ENCODE results near the gene LRRC10B. TPM values are rescaled to one million over a fixed set of nuclear protein-coding genes. Genes with fewer than 3 reads are reported as not detected.

The LRRC10B gene
- total RNA-seq, 1 experiment from 2014 or later = 0.39 TPM

GRCh38 chr11:61551634-61552033, 43.1 kb downstream of the LRRC10B start:
- H4K20me1 ChIP-seq (ENCODE audit: control insufficient read depth, insufficient read depth, insufficient read length) = no peaks in the 10 kb centered on the region
- WGBS (ENCODE audit: extremely low coverage, insufficient read length, low lambda C conversion rate) = no CpG with 5 or more reads among the region's 12 CpGs
- Mint-ChIP-seq H3K9me3 (no peaks in the 10 kb centered on the region), H3K27ac (0 out of 7 replicates have a peak overlapping the region, but pooled peaks of 1 of the 3 experiments have one; percentile 40), H3K4me3 (no peak overlapping the region), H3K4me1 (peaks cover 27 to 69% of the 10 kb centered on the region in 2 experiments), H3K36me3 (ENCODE audit: insufficient read depth in 1 of 3, low read depth in 3 of 3) (no peaks in the 10 kb centered on the region; a peak in 1 of 7 replicates), H3K27me3 (ENCODE audit: low read depth) (peaks cover 41% of the 10 kb centered on the region)
- no peak overlapping the region for H2AK5ac ChIP-seq (ENCODE audit: insufficient read length, low read length)
- no peak overlapping the region for H2BK20ac ChIP-seq (ENCODE audit: low read depth, low read length, poor library complexity, severe bottlenecking)
- H3K79me1 ChIP-seq (ENCODE audit: insufficient read depth, low read depth, low read length, poor library complexity, severe bottlenecking) = no peaks in the 10 kb centered on the region
- H3K23ac ChIP-seq (ENCODE audit: insufficient read length, low read depth, low read length) = no peak overlapping the region
- H3K4ac ChIP-seq (ENCODE audit: low read depth, low read length) = no peak overlapping the region
- H3K4me1 ChIP-seq (ENCODE audit: insufficient read depth, low read length) = no peaks in the 10 kb centered on the region; the same call in 1 of the 2 replicates
- H3K56ac ChIP-seq (ENCODE audit: insufficient read length, low read depth, low read length) = no peak overlapping the region
- no peak overlapping the region for H3K4me2 ChIP-seq (ENCODE audit: insufficient read depth, insufficient read length, low read length)
- no peak overlapping the region for H3K9ac ChIP-seq (ENCODE audit: extremely low read depth, insufficient read length, low read length)
- no peak overlapping the region for H3K18ac ChIP-seq (ENCODE audit: insufficient read length, low read depth, low read length)
- H3K27me3 ChIP-seq (ENCODE audit: insufficient read depth, low read length) = peaks cover 5% of the 10 kb centered on the region; the same call in 1 of the 2 replicates
- DNase-seq = no peak
- no peak overlapping the region for H4K5ac ChIP-seq (ENCODE audit: insufficient read length, low read depth, low read length)
- no peak overlapping the region for H2BK120ac ChIP-seq (ENCODE audit: low read depth, low read length, poor library complexity, severe bottlenecking)
- H2BK15ac ChIP-seq (ENCODE audit: low read depth, low read length) = no peak overlapping the region
- no peak overlapping the region for H4K8ac ChIP-seq (replicated peaks; ENCODE audit: insufficient read length, low read depth, low read length)
- no peaks in the 10 kb centered on the region for H3K9me3 ChIP-seq (ENCODE audit: control insufficient read depth, low read depth, low read length)
- peaks cover 7% of the 10 kb centered on the region for H3K23me2 ChIP-seq (ENCODE audit: insufficient read length, low read depth, low read length, poor library complexity, severe bottlenecking)
- no peak overlapping the region for H3T11ph ChIP-seq (ENCODE audit: low read length)
- H3K14ac ChIP-seq (ENCODE audit: insufficient read depth, low read length) = no peak overlapping the region
- H2BK12ac ChIP-seq (ENCODE audit: insufficient read length, low read depth, low read length) = no peak overlapping the region
- H2AFZ ChIP-seq (ENCODE audit: low read length) = no peak overlapping the region
- no peak for TF ChIP-seq CTCF (conservative IDR thresholded peaks at IDR 0.05)
- H2BK5ac ChIP-seq (ENCODE audit: insufficient read length, low read length) = no peak overlapping the region
- no peak overlapping the region for H4K91ac ChIP-seq (ENCODE audit: insufficient read length, low read depth, low read length)
- no peak overlapping the region for H3K27ac ChIP-seq (ENCODE audit: insufficient read length, low read depth, low read length)
- H3K79me2 ChIP-seq (ENCODE audit: insufficient read depth, low read length) = no peaks in the 10 kb centered on the region
